Left renal cortex interstitium (tissue), 4 donors: ENCODE results near the gene FAM210A. TPM values are rescaled to one million over a fixed set of nuclear protein-coding genes. Genes with fewer than 3 reads are reported as not detected.

ENCODE experiments used
- DNase-seq, 4 donors: peaks; one replicate each; pipeline ENCODE4 v3.0.0-alpha.2; 2013; ENCODE audit warnings: low read depth in 4 of 4, low spot score in 2 of 4, missing footprints in 1 of 4
- polyA plus RNA-seq, 4 donors: library from polyadenylated mRNA; unstranded; fragments of 120-200 nt; gene quantifications; one replicate each; pipeline ENCODE4 v1.2.1, GENCODE V29; 2013; ENCODE audit not compliant: insufficient read length in 4 of 4

The FAM210A gene
- polyA plus RNA-seq, 4 donors, result 17.3 to 21.9 (median 17.9) TPM

DNA sequence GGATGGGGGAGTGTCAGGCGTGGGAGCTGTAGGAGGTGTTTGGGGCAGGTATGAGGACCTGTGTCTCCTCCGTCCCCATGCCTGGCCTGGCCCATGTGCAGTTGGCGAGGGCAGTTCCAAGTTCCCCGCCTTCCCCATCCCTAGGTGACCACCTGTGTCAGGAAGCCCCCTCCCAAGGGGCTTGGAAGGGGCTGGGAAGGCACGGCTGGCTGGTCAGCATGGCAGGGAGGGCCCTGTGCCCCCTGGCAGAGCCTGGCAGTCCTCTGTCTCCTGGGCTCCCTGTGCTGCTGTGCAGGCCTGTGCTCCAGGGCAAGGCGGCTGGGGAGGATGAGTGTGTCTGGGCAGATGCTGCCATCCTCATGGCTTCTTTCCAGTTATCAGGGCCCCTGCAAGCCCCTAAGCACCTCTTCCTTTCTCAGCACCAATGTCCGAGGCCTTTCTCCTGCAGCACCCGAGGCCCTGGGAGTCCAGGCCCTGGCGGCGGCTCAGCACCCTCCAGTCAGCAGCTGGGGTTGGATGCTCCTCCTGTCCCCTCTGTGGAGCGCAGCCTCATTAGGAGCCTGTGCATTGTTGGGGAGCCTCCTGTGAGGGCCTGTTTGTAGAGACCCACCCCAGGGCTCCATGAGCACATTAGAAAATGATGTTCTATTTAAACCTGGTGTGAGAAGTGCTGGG is 101.7 kb downstream of the FAM210A start:
- no peak for DNase-seq

DNA sequence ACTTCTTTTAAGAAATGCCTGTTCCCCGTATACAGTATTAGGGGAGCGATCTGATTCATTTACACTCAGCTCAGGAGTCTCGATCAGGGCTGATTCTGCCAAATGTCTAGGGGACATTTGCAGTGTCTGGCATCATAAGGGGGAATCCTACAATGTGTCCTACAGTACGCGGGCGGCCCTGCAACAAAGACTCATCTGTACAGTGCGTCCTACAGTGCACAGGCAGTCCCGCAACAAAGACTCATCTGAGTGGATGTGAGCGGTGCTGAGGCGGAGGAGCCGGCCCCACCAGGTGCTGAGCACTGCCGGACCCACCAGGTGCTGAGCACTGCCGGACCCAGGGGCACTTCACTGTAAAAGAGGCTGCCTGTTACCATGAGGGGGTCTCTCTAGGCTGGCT is 102.5 kb downstream of the FAM210A start:
- no peak for DNase-seq

DNA sequence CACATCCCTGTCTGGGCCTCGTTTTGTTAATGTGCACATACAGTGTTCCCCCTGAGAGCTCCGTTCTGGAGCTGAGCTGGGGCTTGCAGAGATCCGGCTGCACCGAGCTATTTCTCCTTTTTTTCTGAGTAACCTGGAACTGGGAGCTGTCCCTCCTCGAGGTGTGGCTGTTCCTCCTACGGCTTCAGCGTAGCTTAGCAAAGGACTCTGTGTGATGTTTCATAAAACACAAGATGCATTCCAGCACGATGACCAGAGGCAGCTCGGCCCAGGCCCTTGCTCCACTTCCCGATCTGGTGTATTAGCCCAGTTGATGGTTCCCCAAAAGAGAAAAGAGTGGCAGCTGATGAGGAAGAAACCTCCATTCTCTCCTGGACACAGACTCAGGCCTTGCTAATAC is 103.0 kb downstream of the FAM210A start:
- DNase-seq, result no peak

DNA sequence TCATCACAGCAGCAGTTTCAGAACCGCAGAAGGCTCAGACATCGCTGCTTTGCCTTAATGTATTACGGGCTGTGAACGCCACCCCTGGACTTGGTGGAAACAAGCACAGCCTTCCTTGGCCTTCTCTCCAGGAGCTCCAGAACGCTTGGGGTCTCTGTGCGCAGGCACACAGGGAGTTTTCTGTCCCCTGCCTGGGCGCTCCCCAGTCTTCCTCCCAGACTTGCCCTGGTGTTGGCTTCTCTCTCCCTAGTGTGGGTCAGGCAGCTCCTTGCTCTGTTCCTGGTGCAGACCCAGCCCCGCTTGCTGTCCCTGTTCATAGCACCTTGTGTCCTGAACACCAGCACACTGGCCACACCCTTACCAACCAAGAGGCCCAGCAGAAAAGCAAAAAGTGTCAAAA is 103.6 kb downstream of the FAM210A start:
- no peak for DNase-seq

DNA sequence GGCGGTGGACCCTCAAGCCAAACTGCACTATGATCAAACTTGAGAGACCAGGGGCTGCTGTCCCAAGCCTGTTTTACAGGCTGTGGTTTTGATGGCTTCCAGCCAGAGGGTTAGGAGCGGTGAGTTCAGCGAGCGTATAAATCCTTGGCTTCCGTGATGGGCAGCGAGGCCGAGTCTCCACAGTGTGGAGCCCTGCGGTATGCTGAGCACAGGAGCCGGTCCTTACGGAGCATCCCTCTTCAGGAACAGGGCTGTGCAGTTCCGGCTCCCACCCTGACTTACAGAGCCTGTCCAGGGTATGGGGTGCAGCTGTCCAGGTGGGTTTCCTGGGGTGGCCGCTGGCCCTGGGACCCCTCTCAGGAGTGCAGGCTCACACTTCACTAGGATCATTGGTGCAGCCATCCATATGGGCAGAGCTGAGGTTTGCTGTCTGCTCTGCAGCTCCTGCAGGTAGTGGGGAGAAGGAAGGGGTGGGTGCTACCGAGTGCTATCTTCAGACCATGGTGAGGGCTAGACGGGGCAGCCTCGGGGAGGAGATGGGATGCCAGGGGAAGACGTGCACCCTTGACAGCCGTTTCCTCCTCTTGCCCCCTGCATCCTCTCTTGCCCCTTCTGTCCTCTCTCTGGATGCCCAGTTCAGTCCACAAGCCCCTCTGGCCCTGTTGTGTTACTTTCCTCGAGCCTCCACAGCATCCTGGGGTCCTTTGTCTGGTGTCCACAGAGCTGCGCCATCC is 104.3 kb downstream of the FAM210A start:
- DNase-seq, result no peak

DNA sequence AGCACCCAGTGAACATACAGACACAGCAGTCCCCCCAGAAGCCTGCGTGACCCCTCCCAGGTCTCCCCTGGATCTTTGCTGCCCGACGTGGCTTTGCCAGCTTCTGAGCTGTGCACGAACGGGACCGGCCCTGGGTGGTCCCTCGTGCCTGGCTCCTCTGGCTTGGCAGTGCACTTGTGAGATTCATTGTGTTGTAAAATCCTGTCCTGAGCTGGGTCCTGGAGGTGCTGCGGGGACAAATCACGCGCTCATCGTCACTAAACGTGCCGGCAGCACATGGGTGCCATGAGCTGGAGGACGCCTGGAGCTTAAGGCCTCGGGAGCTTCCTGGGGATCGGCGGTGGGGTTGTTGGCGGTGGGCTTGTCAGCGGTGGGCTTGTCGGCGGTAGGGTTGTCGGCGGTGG is 104.9 kb downstream of the FAM210A start:
- DNase-seq, result no peak

DNA sequence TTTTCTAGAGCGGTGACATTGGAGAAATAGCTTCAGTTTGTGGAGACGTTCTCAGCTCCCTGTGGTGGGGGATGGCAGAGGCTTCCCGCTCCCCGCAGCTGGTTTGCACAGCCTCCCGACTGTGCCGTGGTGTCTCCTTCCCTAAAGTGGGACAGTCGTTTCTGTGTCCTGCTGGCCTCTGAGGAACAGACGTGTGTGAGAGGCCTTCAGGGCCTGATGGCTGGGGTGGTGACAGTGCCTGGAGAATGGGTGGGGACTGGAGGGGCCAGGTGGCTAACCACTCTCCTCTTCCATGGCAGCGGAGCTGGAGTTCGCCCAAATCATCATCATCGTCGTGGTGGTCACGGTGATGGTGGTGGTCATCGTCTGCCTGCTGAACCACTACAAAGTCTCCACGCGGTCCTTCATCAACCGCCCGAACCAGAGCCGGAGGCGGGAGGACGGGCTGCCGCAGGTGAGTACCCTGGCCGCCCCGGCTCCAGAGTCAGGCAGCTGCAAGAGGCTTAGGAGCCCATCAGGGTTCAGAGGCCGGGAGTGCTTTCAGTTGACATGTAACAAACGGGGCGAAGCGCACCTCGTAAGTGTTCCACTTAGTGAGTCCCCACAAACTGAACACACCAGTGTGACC is 105.4 kb downstream of the FAM210A start:
- DNase-seq, result no peak

DNA sequence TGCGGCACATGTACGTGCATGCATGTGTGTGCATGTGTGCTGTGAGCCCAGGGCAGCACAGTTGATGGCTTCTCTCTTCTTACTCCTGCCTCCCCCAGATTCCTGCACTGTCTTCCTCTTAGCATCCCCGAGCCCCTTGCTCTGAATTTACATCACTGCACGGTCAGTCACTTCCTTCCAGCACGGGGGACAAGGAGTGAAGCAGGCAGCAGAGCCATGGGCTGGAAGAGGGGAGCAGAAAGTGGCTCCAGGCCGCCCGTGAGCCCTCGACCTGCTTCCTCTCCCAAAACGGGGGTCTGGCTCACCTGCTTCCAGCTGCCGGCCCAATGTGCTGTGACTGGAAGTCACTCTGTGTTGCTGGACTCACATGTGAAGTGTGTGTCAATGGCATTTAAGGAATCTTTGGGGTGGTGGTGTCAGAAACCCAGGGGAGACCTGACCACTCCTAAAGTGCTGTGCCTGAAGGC is 106.1 kb downstream of the FAM210A start:
- no peak for DNase-seq

DNA sequence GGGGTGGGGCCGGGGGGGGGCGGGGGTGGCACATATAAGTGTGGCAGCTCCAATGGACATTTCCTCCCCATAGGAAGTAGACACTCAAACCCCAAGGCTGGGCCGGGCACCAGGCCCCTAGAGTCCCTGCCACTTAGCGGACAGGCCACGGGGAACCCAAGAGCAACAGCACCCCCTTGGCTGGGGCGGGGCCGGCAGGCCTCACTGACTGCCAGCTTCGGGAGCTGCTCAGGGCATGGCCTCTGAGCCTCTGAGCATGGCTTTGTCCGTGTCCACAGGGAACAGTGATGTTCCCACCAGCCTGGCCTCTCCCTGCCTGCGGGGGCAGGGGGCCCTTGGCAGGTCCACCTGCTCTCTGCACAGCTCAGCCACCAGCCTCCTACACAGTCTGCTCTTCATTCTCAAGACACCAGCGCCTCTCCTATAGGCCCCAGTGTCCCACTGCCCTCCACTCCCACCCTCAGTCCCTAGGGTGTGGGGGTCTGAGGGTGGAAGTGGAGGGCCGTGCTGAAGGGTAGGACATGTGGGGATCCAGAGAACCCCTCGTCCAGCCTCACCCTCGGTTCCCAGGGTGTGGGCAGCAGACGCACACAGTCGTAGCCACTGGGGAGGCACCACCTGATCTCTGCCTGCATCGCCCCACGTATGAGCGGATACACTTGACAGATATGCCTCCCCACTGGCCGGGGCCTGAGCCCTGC is 106.7 kb downstream of the FAM210A start:
- no peak for DNase-seq

DNA sequence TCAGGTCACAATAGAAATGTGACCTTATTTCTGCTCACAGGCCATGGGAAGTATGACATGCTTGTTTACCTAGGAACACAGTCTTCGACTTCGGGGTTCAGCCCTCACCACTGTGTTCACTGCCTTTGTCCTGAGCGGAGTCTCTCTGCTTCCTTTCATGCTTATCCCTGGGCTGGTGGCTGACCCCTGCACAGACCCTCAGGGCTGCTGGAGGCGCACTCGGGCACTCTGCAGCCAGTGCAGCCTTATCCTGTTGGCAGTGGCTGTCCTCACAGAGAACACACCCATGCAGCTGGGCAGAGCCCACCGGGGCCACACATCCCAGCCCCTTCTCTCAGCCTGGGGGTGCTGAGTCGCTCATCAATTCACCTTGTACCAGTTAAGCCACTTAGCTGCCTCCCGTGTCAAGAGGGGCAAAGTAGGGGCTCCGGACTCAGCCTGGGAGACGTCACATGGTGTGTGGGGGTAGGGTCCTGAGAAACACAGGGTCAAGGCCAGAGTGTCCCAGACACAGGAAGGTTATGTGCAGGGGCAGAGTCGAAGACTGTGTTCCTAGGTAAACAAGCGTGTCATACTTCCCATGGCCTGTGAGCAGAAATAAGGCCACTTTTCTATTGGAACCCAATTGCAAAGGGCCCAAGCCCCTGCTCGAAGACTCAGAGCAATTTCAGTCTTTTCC is 107.5 kb downstream of the FAM210A start:
- DNase-seq, result no peak

DNA sequence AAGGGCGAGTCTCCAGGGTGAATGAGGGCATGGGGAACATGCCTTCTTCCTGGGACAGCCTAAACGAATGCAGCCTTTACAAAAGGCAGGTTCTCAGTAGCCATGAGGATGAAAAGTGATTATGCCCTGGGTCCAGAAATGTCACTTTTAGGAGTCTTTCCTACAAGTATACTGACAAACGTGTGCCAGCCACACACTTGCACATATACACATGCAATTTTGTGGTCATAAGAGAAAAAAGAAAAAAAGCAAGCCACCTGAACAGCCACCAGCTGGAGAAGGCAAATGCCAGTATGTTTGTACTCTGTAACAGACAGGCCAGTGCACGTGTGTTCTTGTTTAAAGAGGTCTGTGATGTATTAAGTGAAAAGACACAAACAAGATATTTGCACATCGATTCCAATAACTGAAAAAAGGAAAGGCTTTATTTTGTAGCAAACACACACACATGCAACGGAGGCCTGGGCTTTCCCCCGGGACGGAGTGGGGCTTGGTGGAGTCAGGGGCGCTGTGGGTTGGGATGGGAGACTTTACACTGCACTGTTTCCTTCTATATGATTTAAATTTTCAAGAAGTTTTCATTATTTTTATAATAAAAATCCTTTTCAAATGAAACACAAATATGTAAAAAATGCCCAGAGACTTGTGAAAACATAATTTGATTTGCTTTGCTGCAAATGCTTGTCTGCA is 108.4 kb downstream of the FAM210A start:
- DNase-seq, result no peak

DNA sequence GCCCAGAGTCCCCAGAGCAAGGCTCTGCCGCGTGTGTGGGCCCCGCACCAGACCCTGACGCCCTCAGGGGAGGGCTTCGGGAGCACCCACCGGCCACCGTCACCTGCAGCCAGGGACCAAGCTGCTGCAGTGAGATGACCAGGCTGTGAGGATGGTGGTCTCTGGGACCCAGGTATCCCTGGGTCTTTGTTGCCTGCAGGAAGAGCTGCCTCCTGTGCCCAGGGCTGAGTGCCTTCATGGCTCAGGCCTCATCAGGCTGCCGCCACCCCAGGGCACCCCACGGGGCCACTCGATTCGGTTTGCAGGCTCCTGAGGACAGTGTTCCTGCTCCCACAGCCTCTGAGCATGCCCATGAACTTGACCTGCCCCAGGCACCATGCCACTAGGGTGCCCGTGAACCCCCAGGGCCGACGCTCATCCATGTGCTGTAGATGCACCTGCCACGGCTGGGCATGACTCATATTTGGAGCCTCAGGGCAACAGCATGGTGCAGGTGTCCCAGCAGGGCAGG is 109.8 kb downstream of the FAM210A start:
- DNase-seq, result no peak

DNA sequence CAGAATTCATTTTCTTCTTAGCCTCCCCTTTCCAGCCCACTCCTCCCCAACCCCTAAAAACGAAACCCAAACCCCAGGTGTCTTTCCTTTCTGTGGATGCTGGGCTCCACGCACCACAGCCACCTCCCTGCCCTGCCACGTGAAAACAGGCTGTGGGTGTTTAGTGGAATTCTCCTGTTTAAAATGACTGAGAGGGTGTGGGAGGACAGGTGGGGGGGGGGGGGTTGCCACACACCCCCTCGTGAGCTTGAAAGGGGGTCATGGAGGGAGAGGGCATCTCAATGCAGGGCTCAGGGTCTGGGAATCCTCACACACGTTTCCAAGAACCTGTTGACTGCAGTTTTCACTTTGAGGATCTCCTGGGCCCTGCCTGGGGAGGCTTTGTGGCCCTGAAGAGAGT is 110.3 kb downstream of the FAM210A start:
- DNase-seq, result no peak

DNA sequence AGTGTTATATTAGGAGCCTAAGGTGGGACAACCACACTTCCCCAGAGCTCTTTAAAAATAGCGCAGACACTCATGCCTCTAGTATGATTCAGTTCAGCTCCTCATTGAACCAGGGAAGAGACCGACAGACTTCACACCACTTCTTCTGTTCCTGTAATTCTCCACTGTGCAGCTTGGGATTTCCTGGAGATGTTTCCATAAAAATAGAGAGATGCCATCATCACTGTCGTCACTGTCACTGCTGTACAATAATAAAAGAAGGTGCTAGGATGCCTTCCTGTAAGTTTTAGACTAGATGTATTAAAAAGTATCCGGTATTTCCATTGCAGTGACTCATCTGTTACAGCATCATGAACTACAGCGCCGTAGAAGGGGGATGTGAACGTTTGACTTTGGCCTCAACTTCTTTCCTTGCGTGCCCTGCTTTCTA is 110.9 kb downstream of the FAM210A start:
- no peak for DNase-seq

DNA sequence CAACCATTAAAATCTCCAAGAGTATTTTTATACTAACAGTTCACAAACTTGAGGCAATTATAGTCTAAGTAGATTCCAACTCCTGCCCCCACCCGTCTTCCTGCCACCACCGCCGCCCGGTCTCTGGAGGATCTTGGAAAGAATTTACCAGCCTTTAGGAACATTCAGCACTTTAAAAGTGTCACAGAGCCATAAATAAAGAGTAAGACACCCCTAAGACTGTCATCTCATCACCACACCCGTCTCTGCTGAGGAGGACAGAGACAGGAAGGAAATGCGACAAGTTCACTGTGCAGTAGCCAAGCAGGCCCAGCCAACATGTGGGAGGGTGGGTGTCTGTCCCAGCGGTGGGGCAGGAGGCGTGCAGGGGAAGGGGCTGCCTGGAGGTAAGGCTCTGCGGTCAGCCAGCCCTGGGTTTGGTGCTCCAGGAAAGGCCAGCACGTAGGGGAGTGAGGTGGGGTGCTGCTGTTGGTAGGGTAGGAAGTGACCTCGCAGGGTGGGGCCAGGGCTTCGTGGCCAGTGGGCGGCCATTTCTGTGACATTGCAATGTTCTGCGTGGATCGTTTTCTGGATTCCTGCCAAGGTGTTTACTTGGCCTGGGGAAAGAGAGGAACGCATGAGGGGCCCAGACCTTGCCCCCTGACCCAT is 111.6 kb downstream of the FAM210A start:
- no peak for DNase-seq

DNA sequence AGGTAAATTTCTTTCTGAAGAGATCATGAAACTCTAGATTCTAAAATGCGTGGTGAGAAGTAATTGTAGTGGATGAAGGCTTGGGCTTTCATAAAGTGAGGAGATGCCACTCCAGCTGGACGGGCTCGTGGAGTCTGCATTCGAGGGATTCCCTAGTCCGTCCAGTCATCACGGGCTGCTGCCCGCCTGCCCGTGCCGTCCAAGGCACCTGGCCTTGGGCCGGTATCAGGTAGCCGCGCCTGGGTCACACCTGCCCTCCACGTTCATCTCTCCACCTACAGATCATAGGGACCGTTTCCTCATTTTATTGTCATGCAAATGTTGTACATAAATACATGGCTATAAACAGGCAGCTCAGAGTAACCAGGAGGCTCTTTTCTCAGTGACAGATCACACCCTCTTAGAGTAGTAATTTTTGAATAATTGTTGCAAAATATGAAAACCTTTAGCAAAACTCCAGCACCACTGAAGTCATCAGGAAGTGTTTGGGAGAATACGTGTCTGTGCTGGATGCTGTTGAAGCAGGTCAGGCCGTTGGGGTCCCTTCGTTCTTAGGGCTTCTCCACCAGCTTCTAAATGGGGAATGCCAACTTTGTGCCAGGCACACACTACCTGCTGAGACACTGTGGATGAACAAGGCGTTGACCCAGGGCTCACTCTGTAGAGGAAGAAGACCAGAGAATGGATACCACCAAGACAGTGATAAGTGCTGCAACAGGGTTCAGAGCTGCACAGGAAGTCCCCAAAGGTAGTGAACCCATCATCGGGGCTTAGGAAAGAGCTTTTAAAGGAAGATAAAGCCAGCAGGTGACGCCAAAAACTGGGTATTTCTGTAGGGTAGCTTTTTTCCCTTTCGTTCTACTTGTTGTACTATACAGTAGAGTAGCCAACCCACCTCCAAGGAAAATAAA is 112.5 kb downstream of the FAM210A start:
- DNase-seq, result no peak
